ENCODE measurements around the gene IER3. TPM values are rescaled to one million over a fixed set of nuclear protein-coding genes. Genes with fewer than 3 reads are reported as not detected.

IER3 gene
- total and polyA plus RNA-seq, 9 of the 15 experiments (the other 6 are each of a cell fraction or from before 2014, with no cell fraction given): 1.5 to 30.0 (median 11.5) TPM

DNA sequence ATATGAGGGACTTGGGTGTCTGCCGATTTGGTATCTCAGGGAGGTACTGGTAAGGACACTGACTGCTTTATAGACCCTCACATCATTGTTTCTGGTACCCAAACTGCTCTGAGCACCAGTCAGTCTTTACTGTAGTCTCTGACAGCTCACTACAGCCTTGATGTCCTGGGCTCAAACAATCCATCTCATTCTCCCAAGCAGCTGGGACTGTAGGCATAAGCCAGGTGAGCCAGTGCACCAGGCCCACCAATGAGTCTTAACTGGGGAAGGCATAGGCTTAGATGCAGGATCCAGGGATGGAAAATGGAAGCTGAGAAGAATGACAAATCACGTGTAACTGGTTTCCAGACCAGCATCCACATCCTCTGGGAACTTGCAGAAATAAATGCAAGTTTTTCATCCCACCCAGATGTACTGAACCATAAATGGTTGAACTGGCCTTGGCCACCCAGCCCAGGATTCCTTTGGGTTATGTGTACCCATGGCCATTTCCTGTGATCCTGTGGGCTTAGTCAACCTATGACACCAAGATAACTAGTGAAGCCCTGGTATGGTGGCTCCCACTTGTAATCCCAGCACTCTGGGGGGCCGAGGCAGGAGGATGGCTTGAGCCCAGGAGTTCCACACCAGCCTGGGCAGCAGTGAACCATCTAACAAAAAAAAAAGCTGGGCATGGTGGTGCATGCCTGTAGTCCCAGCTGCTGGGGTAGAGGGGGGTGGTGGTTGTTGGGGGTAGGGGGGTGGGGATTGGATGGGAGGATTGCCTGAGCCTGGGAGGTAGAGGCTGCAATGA lies 18.4 kb downstream of the IER3 start (continued):
- TF ChIP-seq SIN3A (IDR thresholded peaks at IDR 0.05; ENCODE audit: borderline replicate concordance in 2 of 2, control insufficient read depth in 1 of 2, low read depth in 2 of 2, low read length in 2 of 2): no peak
- TF ChIP-seq, protein P1, sequence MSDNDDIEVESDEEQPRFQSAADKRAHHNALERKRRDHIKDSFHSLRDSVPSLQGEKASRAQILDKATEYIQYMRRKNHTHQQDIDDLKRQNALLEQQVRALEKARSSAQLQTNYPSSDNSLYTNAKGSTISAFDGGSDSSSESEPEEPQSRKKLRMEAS (CRISPR knock-in tag; IDR thresholded peaks at IDR 0.05): peak; percentile 27; the same call in 1 of the 2 replicates
- TF ChIP-seq TRIM28 (IDR thresholded peaks at IDR 0.05): no peak
- no peak for TF ChIP-seq EP300 (IDR thresholded peaks at IDR 0.05; ENCODE audit: low read length)
- TF ChIP-seq ZNF174 (CRISPR knock-in tag; IDR thresholded peaks at IDR 0.05): no peak
- TF ChIP-seq, protein P2, sequence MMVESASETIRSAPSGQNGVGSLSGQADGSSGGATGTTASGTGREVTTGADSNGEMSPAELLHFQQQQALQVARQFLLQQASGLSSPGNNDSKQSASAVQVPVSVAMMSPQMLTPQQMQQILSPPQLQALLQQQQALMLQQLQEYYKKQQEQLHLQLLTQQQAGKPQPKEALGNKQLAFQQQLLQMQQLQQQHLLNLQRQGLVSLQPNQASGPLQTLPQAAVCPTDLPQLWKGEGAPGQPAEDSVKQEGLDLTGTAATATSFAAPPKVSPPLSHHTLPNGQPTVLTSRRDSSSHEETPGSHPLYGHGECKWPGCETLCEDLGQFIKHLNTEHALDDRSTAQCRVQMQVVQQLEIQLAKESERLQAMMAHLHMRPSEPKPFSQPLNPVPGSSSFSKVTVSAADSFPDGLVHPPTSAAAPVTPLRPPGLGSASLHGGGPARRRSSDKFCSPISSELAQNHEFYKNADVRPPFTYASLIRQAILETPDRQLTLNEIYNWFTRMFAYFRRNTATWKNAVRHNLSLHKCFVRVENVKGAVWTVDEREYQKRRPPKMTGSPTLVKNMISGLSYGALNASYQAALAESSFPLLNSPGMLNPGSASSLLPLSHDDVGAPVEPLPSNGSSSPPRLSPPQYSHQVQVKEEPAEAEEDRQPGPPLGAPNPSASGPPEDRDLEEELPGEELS (CRISPR knock-in tag; IDR thresholded peaks at IDR 0.05; ENCODE audit: borderline replicate concordance): no peak
- TF ChIP-seq ZNF121 (CRISPR knock-in tag; conservative IDR thresholded peaks at IDR 0.05): no peak
- no peak for TF ChIP-seq RUNX1 (IDR thresholded peaks at IDR 0.05; ENCODE audit: low read depth)
- no peak for TF ChIP-seq E2F6 (IDR thresholded peaks at IDR 0.05; ENCODE audit: borderline replicate concordance in 1 of 2, extremely low read depth in 1 of 2, insufficient read depth in 1 of 2, insufficient read length in 1 of 2, low read depth in 1 of 2, low read length in 1 of 2, poor library complexity in 1 of 2, severe bottlenecking in 1 of 2)
- no peak for TF ChIP-seq GABPB2 (CRISPR knock-in tag; conservative IDR thresholded peaks at IDR 0.05)
- no peak for TF ChIP-seq MYBL2 (IDR thresholded peaks at IDR 0.05; ENCODE audit: low read depth)
- no peak for TF ChIP-seq MYBL2 (CRISPR knock-in tag; IDR thresholded peaks at IDR 0.05; ENCODE audit: borderline replicate concordance)
- TF ChIP-seq KAT8 (IDR thresholded peaks at IDR 0.05; ENCODE audit: low read depth): no peak
- TF ChIP-seq RBM34 (IDR thresholded peaks at IDR 0.05; ENCODE audit: borderline replicate concordance, insufficient read depth, low read length): no peak
- TF ChIP-seq, protein P3, sequence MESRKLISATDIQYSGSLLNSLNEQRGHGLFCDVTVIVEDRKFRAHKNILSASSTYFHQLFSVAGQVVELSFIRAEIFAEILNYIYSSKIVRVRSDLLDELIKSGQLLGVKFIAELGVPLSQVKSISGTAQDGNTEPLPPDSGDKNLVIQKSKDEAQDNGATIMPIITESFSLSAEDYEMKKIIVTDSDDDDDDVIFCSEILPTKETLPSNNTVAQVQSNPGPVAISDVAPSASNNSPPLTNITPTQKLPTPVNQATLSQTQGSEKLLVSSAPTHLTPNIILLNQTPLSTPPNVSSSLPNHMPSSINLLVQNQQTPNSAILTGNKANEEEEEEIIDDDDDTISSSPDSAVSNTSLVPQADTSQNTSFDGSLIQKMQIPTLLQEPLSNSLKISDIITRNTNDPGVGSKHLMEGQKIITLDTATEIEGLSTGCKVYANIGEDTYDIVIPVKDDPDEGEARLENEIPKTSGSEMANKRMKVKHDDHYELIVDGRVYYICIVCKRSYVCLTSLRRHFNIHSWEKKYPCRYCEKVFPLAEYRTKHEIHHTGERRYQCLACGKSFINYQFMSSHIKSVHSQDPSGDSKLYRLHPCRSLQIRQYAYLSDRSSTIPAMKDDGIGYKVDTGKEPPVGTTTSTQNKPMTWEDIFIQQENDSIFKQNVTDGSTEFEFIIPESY (CRISPR knock-in tag; IDR thresholded peaks at IDR 0.05): 0 out of 2 replicates have a peak, but pooled peaks have one; percentile 10
- no peak for TF ChIP-seq ESRRA (IDR thresholded peaks at IDR 0.05; ENCODE audit: borderline replicate concordance, low read depth)
- TF ChIP-seq, protein P4, sequence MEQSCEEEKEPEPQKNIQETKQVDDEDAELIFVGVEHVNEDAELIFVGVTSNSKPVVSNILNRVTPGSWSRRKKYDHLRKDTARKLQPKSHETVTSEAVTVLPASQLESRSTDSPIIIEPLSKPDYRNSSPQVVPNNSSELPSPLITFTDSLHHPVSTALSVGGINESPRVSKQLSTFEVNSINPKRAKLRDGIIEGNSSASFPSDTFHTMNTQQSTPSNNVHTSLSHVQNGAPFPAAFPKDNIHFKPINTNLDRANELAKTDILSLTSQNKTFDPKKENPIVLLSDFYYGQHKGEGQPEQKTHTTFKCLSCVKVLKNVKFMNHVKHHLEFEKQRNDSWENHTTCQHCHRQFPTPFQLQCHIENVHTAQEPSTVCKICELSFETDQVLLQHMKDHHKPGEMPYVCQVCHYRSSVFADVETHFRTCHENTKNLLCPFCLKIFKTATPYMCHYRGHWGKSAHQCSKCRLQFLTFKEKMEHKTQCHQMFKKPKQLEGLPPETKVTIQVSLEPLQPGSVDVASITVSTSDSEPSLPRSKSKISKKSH (CRISPR knock-in tag; IDR thresholded peaks at IDR 0.05): no peak
- no peak for TF ChIP-seq RBFOX2 (IDR thresholded peaks at IDR 0.05; ENCODE audit: low read depth, low read length)
- no peak for TF ChIP-seq BACH1 (tag; IDR thresholded peaks at IDR 0.05)
